Stimulated activated effector memory CD8-positive, alpha-beta T cell treated with anti-CD3 and anti-CD28 coated beads, Interleukin-12 subunit alpha, Interleukin-12 subunit beta, amount 100 ng/mL, for 72 hours (primary cell): ENCODE data around the gene CD177.
"Not testable (repeated sequence)": the region's sequence is repeated elsewhere in the genome, so short reads cannot be mapped to it uniquely, and the experiment has no call there.

Source experiments
- ATAC-seq: fragments of 150-1000 bp; cut with Tn5 transposase; 2 replicates; pipeline ENCODE4 v1.10.0; 2021
- DNase-seq, 2 donors: peaks; one replicate each; pipeline ENCODE4 v3.0.0; 2021 to 2022; ENCODE audit warnings: low spot score in 2 of 2
- H3K27ac Mint-ChIP-seq: one replicate; pipeline ENCODE4 v1.8.0; 2022; ENCODE audit warnings: mild to moderate bottlenecking, mixed read lengths
- H3K36me3 Mint-ChIP-seq: one replicate; pipeline ENCODE4 v1.8.0; 2022; ENCODE audit warnings: mild to moderate bottlenecking, mixed read lengths
- H3K4me1 Mint-ChIP-seq: one replicate; pipeline ENCODE4 v1.8.0; 2022; ENCODE audit warnings: mixed read lengths
- H3K4me3 Mint-ChIP-seq: one replicate; pipeline ENCODE4 v1.8.0; 2022; ENCODE audit warnings: mild to moderate bottlenecking, mixed read lengths
- H3K9me3 Mint-ChIP-seq: one replicate; pipeline ENCODE4 v1.8.0; 2022; ENCODE audit warnings: mixed read lengths

CD177 gene

GRCh38 chr19:43349813-43350212, 3.7 kb upstream of the CD177 start:
- DNase-seq, H3K4me1 Mint-ChIP-seq, H3K27ac Mint-ChIP-seq, H3K9me3 Mint-ChIP-seq, H3K36me3 Mint-ChIP-seq, ATAC-seq, H3K4me3 Mint-ChIP-seq: not testable (repeated sequence)

- Mint-ChIP-seq H3K4me3 (no peak overlapping the region), H3K27ac (no peak overlapping the region), H3K36me3 (no peaks in the 10 kb centered on the region), H3K4me1 (no peaks in the 10 kb centered on the region), H3K9me3 (peaks cover 1% of the 10 kb centered on the region)
- ATAC-seq (no peak), DNase-seq (no peak)
These were observed 1.3 kb upstream of the CD177 start for GRCh38 chr19:43351998-43352746.

GRCh38 chr19:43354305-43354627, 780 bp downstream of the CD177 start:
- no peak for ATAC-seq
- H3K4me3 Mint-ChIP-seq: no peak overlapping the region
- no peak overlapping the region for H3K27ac Mint-ChIP-seq
- H3K36me3 Mint-ChIP-seq: no peaks in the 10 kb centered on the region
- no peaks in the 10 kb centered on the region for H3K4me1 Mint-ChIP-seq
- no peaks in the 10 kb centered on the region for H3K9me3 Mint-ChIP-seq
- no peak for DNase-seq

GRCh38 chr19:43356749-43357148, 3.3 kb downstream of the CD177 start:
- H3K4me3 Mint-ChIP-seq, ATAC-seq, H3K36me3 Mint-ChIP-seq, H3K9me3 Mint-ChIP-seq, H3K4me1 Mint-ChIP-seq, DNase-seq, H3K27ac Mint-ChIP-seq: not testable (repeated sequence)

GRCh38 chr19:43362179-43362578, 8.7 kb downstream of the CD177 start:
- DNase-seq: no peak
- H3K4me1 Mint-ChIP-seq: no peaks in the 10 kb centered on the region
- no peak overlapping the region for H3K4me3 Mint-ChIP-seq
- no peak for ATAC-seq
- no peaks in the 10 kb centered on the region for H3K36me3 Mint-ChIP-seq
- H3K27ac Mint-ChIP-seq: no peak overlapping the region
- H3K9me3 Mint-ChIP-seq: no peaks in the 10 kb centered on the region

- H3K9me3 Mint-ChIP-seq: no peaks in the 10 kb centered on the region
- no peak for ATAC-seq
- H3K4me1 Mint-ChIP-seq: no peaks in the 10 kb centered on the region
- no peak for DNase-seq
- no peak overlapping the region for H3K4me3 Mint-ChIP-seq
- H3K36me3 Mint-ChIP-seq: no peaks in the 10 kb centered on the region
- no peak overlapping the region for H3K27ac Mint-ChIP-seq
These were observed 9.3 kb downstream of the CD177 start for GRCh38 chr19:43362745-43363144.

GRCh38 chr19:43365677-43366076, 12.2 kb downstream of the CD177 start:
- not testable (repeated sequence) for H3K36me3 Mint-ChIP-seq, H3K27ac Mint-ChIP-seq, H3K4me3 Mint-ChIP-seq, DNase-seq, H3K9me3 Mint-ChIP-seq, H3K4me1 Mint-ChIP-seq, ATAC-seq

GRCh38 chr19:43367822-43368221, 14.3 kb downstream of the CD177 start:
- H3K9me3 Mint-ChIP-seq: no peaks in the 10 kb centered on the region
- H3K4me3 Mint-ChIP-seq: no peak overlapping the region
- no peaks in the 10 kb centered on the region for H3K4me1 Mint-ChIP-seq
- no peak overlapping the region for H3K27ac Mint-ChIP-seq
- H3K36me3 Mint-ChIP-seq: no peaks in the 10 kb centered on the region
- DNase-seq (no peak), ATAC-seq (no peak)

GRCh38 chr19:43368897-43369296, 15.4 kb downstream of the CD177 start:
- H3K36me3 Mint-ChIP-seq, H3K27ac Mint-ChIP-seq, H3K9me3 Mint-ChIP-seq, DNase-seq, H3K4me3 Mint-ChIP-seq, H3K4me1 Mint-ChIP-seq, ATAC-seq: not testable (repeated sequence)

- ATAC-seq (no peak), DNase-seq (no peak)
- Mint-ChIP-seq H3K36me3 (no peaks in the 10 kb centered on the region), H3K9me3 (no peaks in the 10 kb centered on the region), H3K4me1 (no peaks in the 10 kb centered on the region), H3K27ac (no peak overlapping the region), H3K4me3 (no peak overlapping the region)
These were observed 18.4 kb downstream of the CD177 start for GRCh38 chr19:43371909-43372308.

GRCh38 chr19:43372462-43372861, 19.0 kb downstream of the CD177 start:
- Mint-ChIP-seq H3K9me3 (no peaks in the 10 kb centered on the region), H3K4me3 (no peak overlapping the region)
- ATAC-seq: no peak

GRCh38 chr19:43377624-43378023, 24.1 kb downstream of the CD177 start:
- not testable (repeated sequence) for H3K27ac Mint-ChIP-seq, DNase-seq, H3K4me1 Mint-ChIP-seq, H3K4me3 Mint-ChIP-seq, H3K9me3 Mint-ChIP-seq, H3K36me3 Mint-ChIP-seq, ATAC-seq

More at GRCh38 chr19:43372462-43372861, 19.0 kb downstream of the CD177 start:
- Mint-ChIP-seq H3K36me3 (no peaks in the 10 kb centered on the region), H3K27ac (no peak overlapping the region), H3K4me1 (no peaks in the 10 kb centered on the region)
- DNase-seq: no peak

- Mint-ChIP-seq H3K9me3 (no peaks in the 10 kb centered on the region), H3K36me3 (no peaks in the 10 kb centered on the region), H3K27ac (no peak overlapping the region), H3K4me1 (no peaks in the 10 kb centered on the region), H3K4me3 (no peak overlapping the region)
- DNase-seq: no peak
- no peak for ATAC-seq
These were observed 26.5 kb downstream of the CD177 start for GRCh38 chr19:43380008-43380407.

GRCh38 chr19:43380771-43381386, 27.4 kb downstream of the CD177 start:
- no peak overlapping the region for H3K27ac Mint-ChIP-seq
- DNase-seq (no peak), ATAC-seq (no peak)
- H3K4me3 Mint-ChIP-seq: no peak overlapping the region
- no peaks in the 10 kb centered on the region for H3K4me1 Mint-ChIP-seq
- no peaks in the 10 kb centered on the region for H3K36me3 Mint-ChIP-seq
- no peaks in the 10 kb centered on the region for H3K9me3 Mint-ChIP-seq

GRCh38 chr19:43382586-43383216, 29.2 kb downstream of the CD177 start:
- not testable (repeated sequence) for H3K4me3 Mint-ChIP-seq, H3K9me3 Mint-ChIP-seq, H3K4me1 Mint-ChIP-seq, DNase-seq, H3K36me3 Mint-ChIP-seq, ATAC-seq, H3K27ac Mint-ChIP-seq

GRCh38 chr19:43383254-43383653, 29.8 kb downstream of the CD177 start:
- ATAC-seq, H3K36me3 Mint-ChIP-seq, H3K9me3 Mint-ChIP-seq, DNase-seq, H3K27ac Mint-ChIP-seq, H3K4me3 Mint-ChIP-seq, H3K4me1 Mint-ChIP-seq: not testable (repeated sequence)
